CD4-positive, alpha-beta memory T cell (primary cell): Measurements from ENCODE around the gene PLXNA4. TPM values are rescaled to one million over a fixed set of nuclear protein-coding genes. Genes with fewer than 3 reads are reported as not detected.

Source experiments
- CTCF ChIA-PET: fragments of 350-600 bp; sonication (Branson Sonifier 250); formaldehyde crosslinking; loops from one replicate; lab custom pipeline; 2021; ENCODE audit warnings: inconsistent platforms; ENCODE audit not compliant: partially characterized antibody; lab: Charles Lee
- POLR2A ChIA-PET: fragments of 350-600 bp; sonication (Branson Sonifier 250); formaldehyde crosslinking; loops from one replicate; lab custom pipeline; 2021; ENCODE audit not compliant: partially characterized antibody; lab: Charles Lee
- DNase-seq, 5 donors: peaks; one replicate each; pipeline versions ENCODE4 v3.0.0 to v3.0.0-alpha.2; 2020 to 2022; ENCODE audit warnings: mixed read lengths in 1 of 5
- H3K27ac ChIP-seq: one replicate; pipeline ENCODE4 v1.7.0; 2013; ENCODE audit warnings: low read depth, low read length
- H3K27me3 ChIP-seq: 2 replicates; pipeline ENCODE4 v1.7.0; 2013; ENCODE audit warnings: mild to moderate bottlenecking, low read length, moderate library complexity; ENCODE audit not compliant: insufficient read depth
- H3K36me3 ChIP-seq: 2 replicates; pipeline ENCODE4 v1.7.0; 2013; ENCODE audit warnings: mild to moderate bottlenecking, low read length, moderate library complexity; ENCODE audit not compliant: insufficient read depth
- H3K4me1 ChIP-seq: 2 replicates; pipeline ENCODE4 v1.7.0; 2013; ENCODE audit warnings: mild to moderate bottlenecking, low read length, moderate library complexity; ENCODE audit not compliant: insufficient read depth
- H3K4me3 ChIP-seq, 2 donors: one replicate each; pipeline ENCODE4 v1.7.0; 2013; ENCODE audit warnings: low read length in 2 of 2, mild to moderate bottlenecking in 1 of 2
- H3K9me3 ChIP-seq, 2 donors: one replicate each; pipeline ENCODE4 v1.7.0; 2013; ENCODE audit warnings: low read length in 2 of 2, control low read depth in 1 of 2; ENCODE audit not compliant: control insufficient read depth in 1 of 2
- H3K27ac Mint-ChIP-seq, 7 donors: one replicate each; pipeline ENCODE4 v1.8.0; 2020 to 2021; ENCODE audit warnings: mixed read lengths in 7 of 7, mild to moderate bottlenecking in 6 of 7, inconsistent platforms in 3 of 7, moderate library complexity in 3 of 7
- H3K27me3 Mint-ChIP-seq, 2 donors: one replicate each; pipeline ENCODE4 v1.8.0; 2020 to 2021; ENCODE audit warnings: mixed read lengths in 2 of 2
- H3K36me3 Mint-ChIP-seq, 2 donors: one replicate each; pipeline ENCODE4 v1.8.0; 2020 to 2021; ENCODE audit warnings: mixed read lengths in 2 of 2, inconsistent platforms in 1 of 2, mild to moderate bottlenecking in 1 of 2
- H3K4me1 Mint-ChIP-seq, 4 donors: one replicate each; pipeline ENCODE4 v1.8.0; 2020 to 2021; ENCODE audit warnings: mixed read lengths in 4 of 4, mild to moderate bottlenecking in 1 of 4
- H3K4me3 Mint-ChIP-seq, 8 donors: one replicate each; pipeline ENCODE4 v1.8.0; 2020 to 2021; ENCODE audit warnings: mixed read lengths in 8 of 8, mild to moderate bottlenecking in 7 of 8, moderate library complexity in 6 of 8, inconsistent platforms in 3 of 8
- H3K9me3 Mint-ChIP-seq, 8 donors: one replicate each; pipeline ENCODE4 v1.8.0; 2020 to 2021; ENCODE audit warnings: mixed read lengths in 8 of 8, mild to moderate bottlenecking in 5 of 8, inconsistent platforms in 3 of 8, moderate library complexity in 1 of 8
- intact Hi-C: fragments of 100-400 bp; cut with micrococcal nuclease; formaldehyde crosslinking; loops from one replicate; pipeline ENCODE4 v1.15.1; 2023
- polyA plus RNA-seq, 2 donors: library from polyadenylated mRNA; unstranded; fragments of 300-500 nt; fragmentation: Illumina TruSeq; gene quantifications; one replicate each; pipeline ENCODE4 v1.2.3, GENCODE V29; 2021
- total RNA-seq, 2 experiments: library from RNA; stranded (reverse); gene quantifications; one replicate each; pipeline ENCODE4 v1.2.3, GENCODE V29; 2021

The PLXNA4 gene
- total and polyA plus RNA-seq, 4 experiments from 2014 or later, result 0.06 to 0.94 (median 0.58) TPM

- intact Hi-C loops, result no loop called here
- peaks cover 0 to 7% (median 4%) of the 10 kb centered on the region in 8 donors for H3K9me3 Mint-ChIP-seq
- no peak for DNase-seq
- H3K4me3 Mint-ChIP-seq, result no peak overlapping the region
- ChIA-PET CTCF (interaction anchor here (1.6 kb wide), 1 partner anchor 268 kb away, joined by 4 read pairs; no protein-coding TSS in a partner anchor), POLR2A (no interaction called here)
- Histone ChIP-seq H3K27ac (no peak overlapping the region), H3K27me3 (no peaks in the 10 kb centered on the region), H3K9me3 (no peaks in the 10 kb centered on the region), H3K4me3 (no peak overlapping the region), H3K36me3 (no peaks in the 10 kb centered on the region), H3K4me1 (no peaks in the 10 kb centered on the region)
- peaks cover 12 to 23% of the 10 kb centered on the region in 2 donors for H3K27me3 Mint-ChIP-seq
- peaks cover 0 to 4% (median 2%) of the 10 kb centered on the region in 4 donors for H3K4me1 Mint-ChIP-seq
- peaks cover 0 to 4% of the 10 kb centered on the region in 2 donors for H3K36me3 Mint-ChIP-seq
- H3K27ac Mint-ChIP-seq, result peak overlapping the region in 1 of 7 donors; percentile 15
These were observed 263.7 kb downstream of the PLXNA4 start for GRCh38 chr7:132312531-132313055.

DNA sequence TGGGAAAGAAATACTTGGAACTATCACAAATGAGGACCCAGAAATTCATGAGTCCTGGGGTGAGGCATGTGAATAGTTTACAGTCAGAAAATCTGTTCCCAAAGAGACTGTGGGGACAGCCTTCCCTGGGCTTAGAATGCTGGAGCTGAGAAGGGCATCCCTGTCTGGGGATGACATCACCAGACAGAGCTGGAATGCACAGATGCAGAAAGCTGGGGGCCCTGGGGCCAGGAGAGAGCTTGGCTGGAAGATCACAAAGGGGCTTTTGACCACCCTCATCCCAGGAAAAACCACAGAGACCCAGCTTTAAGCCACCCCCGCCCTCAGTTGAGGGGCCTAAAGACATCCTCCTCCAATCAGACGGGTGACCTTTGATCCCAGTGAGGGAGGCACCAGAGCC lies 264.5 kb downstream of the PLXNA4 start:
- ChIA-PET POLR2A (no interaction called here), CTCF (interaction anchor here (1.6 kb wide), 1 partner anchor 269 kb away, joined by 4 read pairs; no protein-coding TSS in a partner anchor)
- H3K27ac ChIP-seq, result no peak overlapping the region
- no peak for DNase-seq
- Mint-ChIP-seq H3K9me3 (peaks cover 0 to 2% (median under 1%) of the 10 kb centered on the region in 8 donors), H3K36me3 (peaks cover 0 to under 1% of the 10 kb centered on the region in 2 donors), H3K27ac (no peak overlapping the region), H3K4me1 (peaks cover 0 to 4% (median under 1%) of the 10 kb centered on the region in 4 donors), H3K27me3 (peaks cover 9 to 22% of the 10 kb centered on the region in 2 donors), H3K4me3 (no peak overlapping the region)
- intact Hi-C loops, result no loop called here
- no peaks in the 10 kb centered on the region for H3K36me3 ChIP-seq
- no peaks in the 10 kb centered on the region for H3K4me1 ChIP-seq
- H3K27me3 ChIP-seq, result no peaks in the 10 kb centered on the region
- H3K9me3 ChIP-seq, result no peaks in the 10 kb centered on the region
- H3K4me3 ChIP-seq, result no peak overlapping the region

DNA sequence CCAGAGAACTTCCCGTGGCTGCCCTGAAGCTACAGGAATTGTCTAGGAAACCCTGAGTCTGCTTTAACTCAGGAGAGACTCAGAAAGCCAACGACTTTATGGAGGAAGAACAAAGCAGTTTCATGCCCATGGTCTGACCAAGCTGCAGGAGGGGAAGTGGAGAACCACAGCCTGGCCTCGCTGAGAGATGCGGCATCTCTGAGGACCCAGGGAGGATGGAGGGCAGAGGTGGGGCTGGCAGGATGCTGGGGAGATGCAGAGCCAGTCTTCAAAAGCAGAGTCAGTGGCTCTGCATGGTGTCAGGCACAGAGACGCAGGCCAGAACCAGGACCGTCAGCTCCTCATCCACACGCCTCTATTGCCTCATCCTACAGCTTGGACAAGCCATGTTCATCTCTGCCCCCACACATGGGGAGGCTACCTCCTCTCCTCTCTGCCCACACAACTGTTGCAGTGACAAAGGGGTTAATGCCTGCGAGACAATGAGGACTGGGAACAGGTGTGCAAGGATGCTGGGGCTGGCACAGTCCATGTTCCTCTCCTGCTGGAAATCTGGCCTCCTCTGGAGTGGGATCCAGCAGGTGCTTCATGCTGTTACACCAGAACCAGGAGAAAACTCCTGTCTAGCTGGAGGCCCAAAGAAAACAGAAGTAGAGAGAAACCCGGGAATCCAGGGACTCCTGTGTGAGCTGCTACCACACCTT lies 267.0 kb downstream of the PLXNA4 start:
- no peak overlapping the region for H3K27ac Mint-ChIP-seq
- no peaks in the 10 kb centered on the region for H3K9me3 Mint-ChIP-seq
- POLR2A ChIA-PET, result no interaction called here
- peaks cover 0 to 4% (median 0%) of the 10 kb centered on the region in 4 donors for H3K4me1 Mint-ChIP-seq
- H3K4me3 ChIP-seq, result no peak overlapping the region
- H3K4me3 Mint-ChIP-seq, result no peak overlapping the region
- no peaks in the 10 kb centered on the region for H3K9me3 ChIP-seq
- CTCF ChIA-PET, result interaction anchor here (1.7 to 2.1 kb wide), 2 partner anchors 10 to 271 kb away, joined by 6 to 8 read pairs; no protein-coding TSS in a partner anchor
- H3K27me3 Mint-ChIP-seq, result peaks cover 10 to 18% of the 10 kb centered on the region in 2 donors
- H3K4me1 ChIP-seq, result no peaks in the 10 kb centered on the region
- H3K36me3 ChIP-seq, result no peaks in the 10 kb centered on the region
- intact Hi-C loops, result no loop called here
- no peak overlapping the region for H3K27ac ChIP-seq
- no peaks in the 10 kb centered on the region for H3K36me3 Mint-ChIP-seq
- no peak for DNase-seq
- H3K27me3 ChIP-seq, result no peaks in the 10 kb centered on the region

DNA sequence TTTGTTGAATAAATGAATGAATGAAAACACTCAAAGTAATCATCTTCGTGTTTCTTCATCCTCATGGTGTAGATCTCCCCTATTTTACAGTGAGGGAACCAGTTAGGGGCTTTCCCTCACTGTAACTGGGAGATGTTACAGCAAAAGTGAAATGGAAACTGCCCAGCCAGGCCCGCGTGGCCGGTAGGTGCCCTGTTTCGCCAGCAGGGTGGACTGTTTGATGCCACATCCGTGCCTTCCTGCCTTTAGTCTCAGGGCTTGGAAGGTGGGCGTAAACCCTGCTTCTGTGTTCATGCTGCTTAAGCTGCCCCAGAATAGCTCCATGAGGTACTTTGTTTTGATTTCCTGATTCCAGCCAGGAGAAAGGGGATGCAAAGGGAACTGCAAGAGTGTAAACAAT lies 268.8 kb downstream of the PLXNA4 start:
- H3K9me3 ChIP-seq, result no peaks in the 10 kb centered on the region
- no peak overlapping the region for H3K4me3 ChIP-seq
- POLR2A ChIA-PET, result no interaction called here
- Mint-ChIP-seq H3K36me3 (no peaks in the 10 kb centered on the region), H3K4me1 (peaks cover 0 to 4% (median 0%) of the 10 kb centered on the region in 4 donors), H3K4me3 (no peak overlapping the region), H3K27ac (no peak overlapping the region), H3K27me3 (peaks cover 7 to 18% of the 10 kb centered on the region in 2 donors), H3K9me3 (no peaks in the 10 kb centered on the region)
- no peak for DNase-seq
- no peaks in the 10 kb centered on the region for H3K27me3 ChIP-seq
- no peak overlapping the region for H3K27ac ChIP-seq
- intact Hi-C loops, result no loop called here
- CTCF ChIA-PET, result no interaction called here
- H3K4me1 ChIP-seq, result no peaks in the 10 kb centered on the region
- no peaks in the 10 kb centered on the region for H3K36me3 ChIP-seq

- Histone ChIP-seq H3K27me3 (no peaks in the 10 kb centered on the region), H3K27ac (no peak overlapping the region), H3K4me1 (no peaks in the 10 kb centered on the region), H3K4me3 (no peak overlapping the region), H3K36me3 (no peaks in the 10 kb centered on the region), H3K9me3 (no peaks in the 10 kb centered on the region)
- Mint-ChIP-seq H3K27me3 (peaks cover 4 to 13% of the 10 kb centered on the region in 2 donors), H3K27ac (no peak overlapping the region), H3K9me3 (peaks cover 0 to 3% (median 0%) of the 10 kb centered on the region in 8 donors), H3K4me1 (no peaks in the 10 kb centered on the region), H3K36me3 (no peaks in the 10 kb centered on the region), H3K4me3 (no peak overlapping the region)
- ChIA-PET POLR2A (no interaction called here), CTCF (no interaction called here)
- DNase-seq, result no peak
- intact Hi-C loops, result no loop called here
These were observed 275.5 kb downstream of the PLXNA4 start for GRCh38 chr7:132300599-132301277.

DNA sequence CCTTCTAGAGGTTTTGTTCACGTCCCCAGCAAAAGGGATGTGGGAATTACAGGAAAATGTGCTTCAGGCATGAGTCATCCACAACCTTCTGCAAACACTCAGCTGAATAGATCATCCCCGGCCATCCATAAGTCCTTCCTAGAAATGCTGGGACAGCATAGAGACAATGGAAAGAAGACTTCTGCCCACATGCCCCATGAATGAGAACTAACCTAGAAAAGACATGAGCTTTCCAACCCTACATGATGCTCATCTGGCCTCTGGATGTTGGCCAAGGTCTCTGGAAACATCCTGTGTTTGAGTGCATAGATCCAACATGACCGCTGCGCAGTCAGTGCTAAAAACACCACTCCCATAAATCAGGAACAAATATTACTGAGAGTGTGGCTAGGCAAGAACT lies 277.5 kb downstream of the PLXNA4 start:
- intact Hi-C loops, result no loop called here
- H3K36me3 Mint-ChIP-seq, result no peaks in the 10 kb centered on the region
- no peaks in the 10 kb centered on the region for H3K36me3 ChIP-seq
- no peaks in the 10 kb centered on the region for H3K4me1 ChIP-seq
- no peaks in the 10 kb centered on the region for H3K27me3 ChIP-seq
- H3K4me3 ChIP-seq, result no peak overlapping the region
- ChIA-PET CTCF (no interaction called here), POLR2A (no interaction called here)
- peaks cover 0 to 3% (median 0%) of the 10 kb centered on the region in 8 donors for H3K9me3 Mint-ChIP-seq
- DNase-seq, result no peak
- H3K27ac ChIP-seq, result no peak overlapping the region
- H3K4me3 Mint-ChIP-seq, result no peak overlapping the region
- no peaks in the 10 kb centered on the region for H3K4me1 Mint-ChIP-seq
- no peaks in the 10 kb centered on the region for H3K9me3 ChIP-seq
- no peak overlapping the region for H3K27ac Mint-ChIP-seq
- peaks cover 4 to 10% of the 10 kb centered on the region in 2 donors for H3K27me3 Mint-ChIP-seq

DNA sequence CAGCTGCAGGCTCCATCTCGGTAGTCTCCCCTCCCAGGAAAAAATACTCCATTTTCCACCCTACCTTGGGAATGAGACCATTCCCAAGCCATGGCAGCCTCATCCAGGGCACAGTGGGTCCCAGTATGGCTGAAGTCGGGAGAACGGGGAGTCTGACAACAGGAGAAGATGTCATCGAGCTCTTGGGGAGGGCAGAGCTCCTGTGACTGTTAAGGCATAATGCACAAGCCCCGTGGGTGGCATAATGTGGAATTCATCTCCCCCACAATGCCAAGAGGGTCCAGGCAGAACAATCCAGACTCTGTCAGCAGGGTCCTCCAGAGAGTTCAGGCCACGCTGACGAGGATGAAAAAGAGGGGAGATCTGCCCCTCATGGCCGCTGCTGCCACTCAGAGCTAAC lies 279.4 kb downstream of the PLXNA4 start:
- no peak overlapping the region for H3K4me3 Mint-ChIP-seq
- Histone ChIP-seq H3K9me3 (no peaks in the 10 kb centered on the region), H3K27ac (no peak overlapping the region), H3K4me1 (no peaks in the 10 kb centered on the region), H3K36me3 (no peaks in the 10 kb centered on the region), H3K4me3 (no peak overlapping the region), H3K27me3 (no peaks in the 10 kb centered on the region)
- CTCF ChIA-PET, result no interaction called here
- DNase-seq, result no peak
- intact Hi-C loops, result no loop called here
- peaks cover 0 to 3% (median 0%) of the 10 kb centered on the region in 8 donors for H3K9me3 Mint-ChIP-seq
- H3K4me1 Mint-ChIP-seq, result no peaks in the 10 kb centered on the region
- peaks cover 4 to 12% of the 10 kb centered on the region in 2 donors for H3K27me3 Mint-ChIP-seq
- H3K27ac Mint-ChIP-seq, result no peak overlapping the region
- H3K36me3 Mint-ChIP-seq, result no peaks in the 10 kb centered on the region
- POLR2A ChIA-PET, result no interaction called here
